ENCODE results near the gene FN1. TPM values are rescaled to one million over a fixed set of nuclear protein-coding genes. Genes with fewer than 3 reads are reported as not detected.
A peak's percentile ranks its signal among the peaks of the same experiment; 100 is the strongest.

The FN1 gene
- total and polyA plus RNA-seq, 2 experiments from 2014 or later, result 240 to 241 TPM

DNA sequence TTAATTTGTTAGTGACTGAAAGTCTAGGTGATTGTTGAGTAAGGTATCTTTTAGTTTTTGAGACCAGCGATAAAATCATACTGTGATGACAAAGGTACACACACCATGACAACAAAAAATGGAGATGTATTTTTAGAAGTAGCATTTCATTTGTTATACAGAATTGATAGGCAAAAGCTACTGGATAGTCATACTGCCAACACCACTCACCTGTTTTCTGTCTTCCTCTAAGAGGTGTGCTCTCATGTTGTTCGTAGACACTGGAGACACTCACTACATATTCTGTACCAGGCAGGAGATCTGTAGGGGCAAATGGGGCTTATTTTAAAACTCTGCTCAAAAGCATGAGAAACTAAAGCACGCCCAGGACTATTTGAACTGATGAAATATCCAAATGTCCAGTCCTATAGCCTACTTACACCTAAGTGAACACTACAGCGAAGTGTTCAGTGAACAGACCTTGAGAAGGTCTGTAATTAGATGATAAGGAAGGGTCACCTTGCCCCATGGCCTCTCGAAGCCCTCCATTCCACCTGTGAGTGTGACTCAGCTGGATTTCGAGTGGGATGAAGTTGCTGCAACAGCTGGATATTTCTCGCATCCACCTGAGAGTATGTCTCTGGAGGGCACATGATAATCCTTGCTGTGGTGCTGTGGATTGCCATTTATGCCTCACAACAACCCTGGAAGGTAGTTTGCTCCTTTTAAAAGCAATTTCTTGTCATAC is 47.7 kb downstream of the FN1 start:
- H3K36me3 ChIP-seq, result peaks cover 38% of the 10 kb centered on the region
- peak overlapping the region; percentile 1 for H3K27ac ChIP-seq
- H3K4me1 ChIP-seq (ENCODE audit: low read depth), result no peaks in the 10 kb centered on the region
- TF ChIP-seq, protein P1, sequence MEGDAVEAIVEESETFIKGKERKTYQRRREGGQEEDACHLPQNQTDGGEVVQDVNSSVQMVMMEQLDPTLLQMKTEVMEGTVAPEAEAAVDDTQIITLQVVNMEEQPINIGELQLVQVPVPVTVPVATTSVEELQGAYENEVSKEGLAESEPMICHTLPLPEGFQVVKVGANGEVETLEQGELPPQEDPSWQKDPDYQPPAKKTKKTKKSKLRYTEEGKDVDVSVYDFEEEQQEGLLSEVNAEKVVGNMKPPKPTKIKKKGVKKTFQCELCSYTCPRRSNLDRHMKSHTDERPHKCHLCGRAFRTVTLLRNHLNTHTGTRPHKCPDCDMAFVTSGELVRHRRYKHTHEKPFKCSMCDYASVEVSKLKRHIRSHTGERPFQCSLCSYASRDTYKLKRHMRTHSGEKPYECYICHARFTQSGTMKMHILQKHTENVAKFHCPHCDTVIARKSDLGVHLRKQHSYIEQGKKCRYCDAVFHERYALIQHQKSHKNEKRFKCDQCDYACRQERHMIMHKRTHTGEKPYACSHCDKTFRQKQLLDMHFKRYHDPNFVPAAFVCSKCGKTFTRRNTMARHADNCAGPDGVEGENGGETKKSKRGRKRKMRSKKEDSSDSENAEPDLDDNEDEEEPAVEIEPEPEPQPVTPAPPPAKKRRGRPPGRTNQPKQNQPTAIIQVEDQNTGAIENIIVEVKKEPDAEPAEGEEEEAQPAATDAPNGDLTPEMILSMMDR (IDR thresholded peaks at IDR 0.05; ENCODE audit: low read depth, low read length), result no peak
- no peak overlapping the region for H3K4me3 ChIP-seq
- H3K9me3 ChIP-seq (ENCODE audit: low read depth), result no peaks in the 10 kb centered on the region
- H3K27me3 ChIP-seq, result no peaks in the 10 kb centered on the region
- no peak for DNase-seq (ENCODE audit: low read depth in 1 of 2, low spot score in 1 of 2)

DNA sequence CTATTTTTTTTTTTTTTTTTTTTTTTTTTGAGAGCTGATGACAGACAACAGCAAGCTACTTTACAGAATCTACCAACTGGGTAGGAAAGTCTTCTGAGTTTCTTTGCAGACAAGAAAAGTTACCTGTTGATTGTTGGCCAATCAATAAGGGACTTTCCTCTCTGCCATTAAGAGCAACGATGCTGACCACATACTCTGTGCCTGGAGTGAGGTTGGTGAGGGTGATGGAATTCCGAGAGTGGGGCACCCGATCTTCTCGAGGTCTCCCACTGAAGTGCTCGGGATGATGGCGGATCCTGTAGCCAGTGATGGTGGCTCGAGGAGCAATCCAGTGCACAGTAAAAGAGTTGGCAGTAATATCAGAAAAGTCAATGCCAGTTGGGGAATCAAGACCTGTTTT is 49.3 kb downstream of the FN1 start:
- H3K27me3 ChIP-seq, result no peaks in the 10 kb centered on the region
- DNase-seq (ENCODE audit: low read depth in 1 of 2, low spot score in 1 of 2), result no peak
- H3K4me3 ChIP-seq, result no peak overlapping the region
- H3K27ac ChIP-seq, result no peak overlapping the region
- TF ChIP-seq, protein P1 (IDR thresholded peaks at IDR 0.05; ENCODE audit: low read depth, low read length), result no peak
- no peaks in the 10 kb centered on the region for H3K4me1 ChIP-seq (ENCODE audit: low read depth)
- H3K36me3 ChIP-seq, result peaks cover 39% of the 10 kb centered on the region
- no peaks in the 10 kb centered on the region for H3K9me3 ChIP-seq (ENCODE audit: low read depth)

DNA sequence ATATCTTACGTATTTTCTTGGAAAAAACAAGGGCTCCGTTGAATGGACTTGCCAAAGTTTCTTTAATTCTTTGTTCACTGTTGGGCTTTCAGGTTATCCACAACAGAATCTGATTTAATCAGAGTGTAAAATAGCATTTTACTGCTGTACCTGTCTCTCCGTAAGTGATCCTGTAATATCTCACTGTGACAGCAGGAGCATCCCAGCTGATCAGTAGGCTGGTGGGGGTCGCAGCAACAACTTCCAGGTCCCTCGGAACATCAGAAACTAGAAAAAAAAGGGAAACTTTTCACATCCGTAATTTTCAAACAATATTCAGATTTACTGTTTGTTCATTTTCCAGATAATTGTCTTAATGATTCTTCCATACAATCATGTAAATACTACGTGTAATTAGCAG is 51.2 kb downstream of the FN1 start:
- Histone ChIP-seq H3K27ac (no peak overlapping the region), H3K4me3 (no peak overlapping the region), H3K9me3 (ENCODE audit: low read depth) (no peaks in the 10 kb centered on the region), H3K27me3 (no peaks in the 10 kb centered on the region), H3K36me3 (peaks cover 37% of the 10 kb centered on the region), H3K4me1 (ENCODE audit: low read depth) (no peaks in the 10 kb centered on the region)
- DNase-seq (ENCODE audit: low read depth in 1 of 2, low spot score in 1 of 2), result no peak
- TF ChIP-seq, protein P1 (IDR thresholded peaks at IDR 0.05; ENCODE audit: low read depth, low read length), result no peak

DNA sequence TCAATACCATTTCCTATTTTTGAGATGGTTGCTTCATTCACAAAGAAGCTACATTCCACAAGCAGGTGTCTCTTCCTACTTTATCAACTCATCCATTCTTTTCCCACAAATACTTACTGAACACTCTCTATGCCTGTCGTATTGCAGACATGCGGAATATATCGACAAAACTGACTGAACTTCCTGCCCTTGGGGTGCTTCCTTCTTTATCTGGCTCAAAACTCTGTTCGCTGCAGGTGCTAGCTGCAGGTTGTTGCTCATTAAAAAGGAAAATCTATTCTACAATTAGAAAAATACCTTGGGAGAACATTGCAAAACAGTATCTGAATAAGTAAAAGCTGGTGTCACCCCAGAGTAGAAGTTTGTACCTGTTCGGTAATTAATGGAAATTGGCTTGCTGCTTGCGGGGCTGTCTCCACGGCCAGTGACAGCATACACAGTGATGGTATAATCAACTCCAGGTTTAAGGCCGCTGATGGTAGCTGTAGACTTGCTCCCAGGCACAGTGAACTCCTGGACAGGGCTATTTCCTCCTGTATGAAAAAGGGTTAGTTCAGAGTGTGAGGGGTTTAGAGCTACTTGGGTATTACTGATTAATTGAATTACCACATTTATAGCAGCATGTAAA is 52.1 kb downstream of the FN1 start:
- Histone ChIP-seq H3K4me1 (ENCODE audit: low read depth) (no peaks in the 10 kb centered on the region), H3K9me3 (ENCODE audit: low read depth) (no peaks in the 10 kb centered on the region), H3K4me3 (no peak overlapping the region), H3K27ac (no peak overlapping the region), H3K36me3 (peaks cover 42% of the 10 kb centered on the region), H3K27me3 (no peaks in the 10 kb centered on the region)
- no peak for DNase-seq (ENCODE audit: low read depth in 1 of 2, low spot score in 1 of 2)
- TF ChIP-seq, protein P1 (IDR thresholded peaks at IDR 0.05; ENCODE audit: low read depth, low read length), result no peak

DNA sequence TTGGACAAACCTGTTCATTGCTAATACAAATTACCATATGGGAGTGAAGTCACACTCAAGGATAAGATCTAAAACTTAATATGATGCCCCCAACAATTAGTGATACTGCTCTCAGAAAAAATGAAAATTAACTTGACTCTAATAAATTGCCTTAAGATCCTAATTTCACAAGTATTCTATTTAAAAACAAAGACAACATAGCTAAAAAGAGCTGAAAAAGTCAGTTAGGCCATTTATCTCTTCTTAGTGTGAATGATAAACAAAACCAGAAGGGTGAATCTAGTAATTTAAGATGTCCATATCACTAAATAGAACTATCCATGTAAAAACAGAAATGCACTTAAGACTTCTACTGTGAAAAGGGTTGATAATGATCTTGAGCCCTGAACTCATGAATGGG is 53.4 kb downstream of the FN1 start:
- TF ChIP-seq, protein P1 (IDR thresholded peaks at IDR 0.05; ENCODE audit: low read depth, low read length), result no peak
- Histone ChIP-seq H3K4me1 (ENCODE audit: low read depth) (no peaks in the 10 kb centered on the region), H3K36me3 (peaks cover 49% of the 10 kb centered on the region), H3K9me3 (ENCODE audit: low read depth) (no peaks in the 10 kb centered on the region), H3K27ac (no peak overlapping the region), H3K27me3 (no peaks in the 10 kb centered on the region), H3K4me3 (no peak overlapping the region)
- DNase-seq (ENCODE audit: low read depth in 1 of 2, low spot score in 1 of 2), result no peak
